Measurements from ENCODE around the gene SLC39A10. TPM values are rescaled to one million over a fixed set of nuclear protein-coding genes. Genes with fewer than 3 reads are reported as not detected.

Gene SLC39A10
- polyA plus RNA-seq, 1 of the 3 experiments (the other 2 are of a cell fraction): 12.3 TPM

- ChIA-PET POLR2A (no interaction called here), CTCF (no interaction called here)
- 98% methylated on average over 1 of the region's 1 CpG for WGBS (ENCODE audit: low lambda C conversion rate)
- H3K4me1 ChIP-seq (ENCODE audit: control insufficient read depth in 1 of 2, insufficient read depth in 2 of 2, low read depth in 1 of 2, low read length in 1 of 2): no peaks in the 10 kb centered on the region
- no peaks in the 10 kb centered on the region for H3K36me3 ChIP-seq (replicated peaks in 1 of 2; ENCODE audit: control insufficient read depth in 1 of 2, insufficient read depth in 2 of 2, low read length in 1 of 2)
- no peaks in the 10 kb centered on the region for H3F3A ChIP-seq (replicated peaks; ENCODE audit: insufficient read depth)
- H3K9me2 ChIP-seq: no peaks in the 10 kb centered on the region
- no peak overlapping the region for H2AFZ ChIP-seq (ENCODE audit: low read depth)
- no peak overlapping the region for H3K4me3 ChIP-seq (ENCODE audit: low read depth in 2 of 2, low read length in 1 of 2)
- H4K20me1 ChIP-seq (ENCODE audit: insufficient read depth): no peaks in the 10 kb centered on the region
- DNase-seq: no peak
- no peak for TF ChIP-seq CHD2 (IDR thresholded peaks at IDR 0.05; ENCODE audit: low read length, partially characterized antibody)
- no peak for TF ChIP-seq TAF1 (IDR thresholded peaks at IDR 0.05; ENCODE audit: borderline replicate concordance, low read depth, low read length)
- no peak for TF ChIP-seq RAD21 (IDR thresholded peaks at IDR 0.05; ENCODE audit: low read length)
- no peak for TF ChIP-seq PBX3 (IDR thresholded peaks at IDR 0.05)
- no peak for TF ChIP-seq POLR2AphosphoS5 (IDR thresholded peaks at IDR 0.05; ENCODE audit: low read depth, low read length)
- TF ChIP-seq RXRA (IDR thresholded peaks at IDR 0.05; ENCODE audit: borderline replicate concordance, low read depth): no peak
- TF ChIP-seq USF1 (IDR thresholded peaks at IDR 0.05; ENCODE audit: borderline replicate concordance, low read depth): no peak
- no peak for TF ChIP-seq SMC3 (IDR thresholded peaks at IDR 0.05; ENCODE audit: low read depth, low read length)
- no peak for TF ChIP-seq EZH2phosphoT487 (IDR thresholded peaks at IDR 0.05; ENCODE audit: borderline replicate concordance, low read depth)
- no peak for TF ChIP-seq GATA2 (CRISPR knock-in tag; IDR thresholded peaks at IDR 0.05)
- no peaks in the 10 kb centered on the region for H3K79me2 ChIP-seq (ENCODE audit: insufficient read depth)
- H3K4me2 ChIP-seq: no peak overlapping the region
- H3K9ac ChIP-seq: no peak overlapping the region
- no peaks in the 10 kb centered on the region for H3K27me3 ChIP-seq (ENCODE audit: insufficient read depth)
- no peak overlapping the region for H3K27ac ChIP-seq (ENCODE audit: low read depth in 2 of 2, low read length in 1 of 2)
- 0 out of 2 replicates have a peak, but pooled peaks cover 4% of the 10 kb centered on the region for H3K9me3 ChIP-seq
These were observed 109.7 kb downstream of the SLC39A10 start for GRCh38 chr2:195766691-195767090.

- H4K20me1 ChIP-seq (ENCODE audit: insufficient read depth): no peaks in the 10 kb centered on the region
- no peaks in the 10 kb centered on the region for H3K9me2 ChIP-seq
- H3F3A ChIP-seq (replicated peaks; ENCODE audit: insufficient read depth): no peaks in the 10 kb centered on the region
- H3K27me3 ChIP-seq (ENCODE audit: insufficient read depth): no peaks in the 10 kb centered on the region
- POLR2A ChIA-PET: no interaction called here
- H3K4me1 ChIP-seq (ENCODE audit: control insufficient read depth in 1 of 2, insufficient read depth in 2 of 2, low read depth in 1 of 2, low read length in 1 of 2): no peaks in the 10 kb centered on the region
- H3K9me3 ChIP-seq: 0 out of 2 replicates have a peak, but pooled peaks cover 4% of the 10 kb centered on the region
- H3K36me3 ChIP-seq (replicated peaks in 1 of 2; ENCODE audit: control insufficient read depth in 1 of 2, insufficient read depth in 2 of 2, low read length in 1 of 2): no peaks in the 10 kb centered on the region
- H3K4me2 ChIP-seq: no peak overlapping the region
- DNase-seq: no peak
- H2AFZ ChIP-seq (ENCODE audit: low read depth): no peak overlapping the region; the same call in 1 of the 2 replicates
- H3K79me2 ChIP-seq (ENCODE audit: insufficient read depth): no peaks in the 10 kb centered on the region
- no peak overlapping the region for H3K4me3 ChIP-seq (ENCODE audit: low read depth in 2 of 2, low read length in 1 of 2)
- no peak overlapping the region for H3K27ac ChIP-seq (ENCODE audit: low read depth in 2 of 2, low read length in 1 of 2)
- CTCF ChIA-PET: no interaction called here
- WGBS (ENCODE audit: low lambda C conversion rate): 71% methylated on average over 2 of the region's 2 CpGs
- no peak overlapping the region for H3K9ac ChIP-seq
- TF ChIP-seq GABPA (IDR thresholded peaks at IDR 0.05; ENCODE audit: low read depth) (no peak), FOXJ3 (CRISPR knock-in tag; IDR thresholded peaks at IDR 0.05) (no peak), RCOR1 (IDR thresholded peaks at IDR 0.05; ENCODE audit: low read length) (no peak), GATA2 (CRISPR knock-in tag; IDR thresholded peaks at IDR 0.05) (no peak), FOXM1 (IDR thresholded peaks at IDR 0.05; ENCODE audit: low read depth) (no peak), RXRA (IDR thresholded peaks at IDR 0.05; ENCODE audit: borderline replicate concordance, low read depth) (no peak), CTCF (IDR thresholded peaks at IDR 0.05) (no peak), CHD2 (IDR thresholded peaks at IDR 0.05; ENCODE audit: low read length, partially characterized antibody) (no peak), SIN3A (IDR thresholded peaks at IDR 0.05; ENCODE audit: borderline replicate concordance, low read depth, low read length) (no peak)
These were observed 111.4 kb downstream of the SLC39A10 start for GRCh38 chr2:195768431-195768830.
